ENCODE data around the gene TNK2. TPM values are rescaled to one million over a fixed set of nuclear protein-coding genes. Genes with fewer than 3 reads are reported as not detected.

Gene TNK2
- total RNA-seq, 4 donors from 2014 or later: 40.5 to 54.0 (median 49.3) TPM

DNA sequence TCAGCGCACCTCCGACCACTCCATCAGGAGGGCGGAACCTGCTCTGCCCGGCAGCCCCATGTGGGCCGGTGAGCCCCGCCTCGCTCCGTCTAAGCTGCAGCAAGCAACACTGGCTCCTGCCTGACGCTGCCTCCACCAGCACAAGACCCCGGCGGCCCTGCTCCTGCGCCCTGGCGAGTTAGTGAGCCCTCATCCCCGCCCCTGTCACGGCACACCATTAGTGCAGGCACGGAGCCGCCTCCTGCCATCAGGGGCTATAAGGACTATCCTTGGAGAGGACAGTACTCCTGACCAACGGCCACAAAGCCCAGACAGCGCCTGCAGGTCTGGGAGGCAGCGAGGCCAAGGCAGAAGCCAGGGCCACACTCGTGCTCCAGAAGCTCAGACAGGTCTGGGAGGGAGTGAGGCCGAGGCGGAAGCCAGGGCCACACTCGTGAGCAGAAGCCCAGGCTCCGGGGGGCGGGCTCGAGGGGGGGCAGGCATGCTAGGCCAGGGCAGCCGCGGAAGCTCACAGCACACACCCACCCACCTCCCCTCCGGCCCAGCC lies 39.4 kb downstream of the TNK2 start:
- DNase-seq (no peak), ATAC-seq (no peak)
- no peak for TF ChIP-seq POLR2A (IDR thresholded peaks at IDR 0.05)
- TF ChIP-seq, protein P1, sequence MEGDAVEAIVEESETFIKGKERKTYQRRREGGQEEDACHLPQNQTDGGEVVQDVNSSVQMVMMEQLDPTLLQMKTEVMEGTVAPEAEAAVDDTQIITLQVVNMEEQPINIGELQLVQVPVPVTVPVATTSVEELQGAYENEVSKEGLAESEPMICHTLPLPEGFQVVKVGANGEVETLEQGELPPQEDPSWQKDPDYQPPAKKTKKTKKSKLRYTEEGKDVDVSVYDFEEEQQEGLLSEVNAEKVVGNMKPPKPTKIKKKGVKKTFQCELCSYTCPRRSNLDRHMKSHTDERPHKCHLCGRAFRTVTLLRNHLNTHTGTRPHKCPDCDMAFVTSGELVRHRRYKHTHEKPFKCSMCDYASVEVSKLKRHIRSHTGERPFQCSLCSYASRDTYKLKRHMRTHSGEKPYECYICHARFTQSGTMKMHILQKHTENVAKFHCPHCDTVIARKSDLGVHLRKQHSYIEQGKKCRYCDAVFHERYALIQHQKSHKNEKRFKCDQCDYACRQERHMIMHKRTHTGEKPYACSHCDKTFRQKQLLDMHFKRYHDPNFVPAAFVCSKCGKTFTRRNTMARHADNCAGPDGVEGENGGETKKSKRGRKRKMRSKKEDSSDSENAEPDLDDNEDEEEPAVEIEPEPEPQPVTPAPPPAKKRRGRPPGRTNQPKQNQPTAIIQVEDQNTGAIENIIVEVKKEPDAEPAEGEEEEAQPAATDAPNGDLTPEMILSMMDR (IDR thresholded peaks at IDR 0.05 in 4 of 5, conservative IDR thresholded peaks at IDR 0.05 in 1 of 5): no peak
- intact Hi-C loops (cut with DNase I; ENCODE audit: low total_unique reads): no loop called here
- Histone ChIP-seq H3K4me3 (no peak overlapping the region), H3K4me1 (peaks cover 4 to 17% of the 10 kb centered on the region in 2 donors), H3K9me3 (no peaks in the 10 kb centered on the region), H3K27ac (peak overlapping the region in 1 of 4 donors; percentile 22), H3K36me3 (peaks cover 0 to 55% of the 10 kb centered on the region in 2 donors), H3K27me3 (no peaks in the 10 kb centered on the region)
- in situ Hi-C loops (cut with MboI; ENCODE audit: low sequenced_read_pairs in 4 of 4): no loop called here

DNA sequence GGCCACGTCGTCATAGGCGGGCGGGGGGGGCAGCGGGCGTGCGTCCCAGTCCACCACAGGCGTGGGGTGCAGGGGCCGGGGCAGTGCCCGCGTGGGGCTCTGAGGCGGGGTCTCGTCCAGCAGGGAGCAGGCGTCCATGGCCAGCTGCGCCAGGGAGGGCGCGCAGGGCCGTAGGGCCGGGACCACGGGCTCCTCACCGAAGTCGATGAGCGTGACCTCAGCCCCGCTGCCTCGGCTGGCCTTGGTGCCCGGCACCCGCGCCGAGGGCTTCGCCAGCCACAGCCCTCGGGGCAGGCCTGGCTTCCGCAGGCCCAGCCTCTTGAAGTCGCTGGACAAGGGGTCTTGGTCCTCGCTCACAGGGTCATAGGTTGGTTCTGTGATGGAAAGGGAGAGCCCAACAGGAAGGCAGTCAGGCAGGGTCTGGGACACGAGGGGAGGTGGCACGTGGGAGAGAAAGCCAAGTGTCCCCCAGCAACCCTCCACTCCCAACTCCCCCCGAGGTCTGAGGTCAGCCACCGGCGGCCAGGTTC lies 40.0 kb downstream of the TNK2 start:
- Histone ChIP-seq H3K36me3 (peaks cover 0 to 55% of the 10 kb centered on the region in 2 donors), H3K27me3 (no peaks in the 10 kb centered on the region), H3K4me3 (no peak overlapping the region), H3K4me1 (peaks cover 9 to 17% of the 10 kb centered on the region in 2 donors), H3K9me3 (no peaks in the 10 kb centered on the region), H3K27ac (no peak overlapping the region)
- DNase-seq (no peak), ATAC-seq (no peak)
- in situ Hi-C loops (cut with MboI; ENCODE audit: low sequenced_read_pairs in 4 of 4): no loop called here
- no peak for TF ChIP-seq POLR2A (IDR thresholded peaks at IDR 0.05)
- TF ChIP-seq, protein P1 (IDR thresholded peaks at IDR 0.05 in 4 of 5, conservative IDR thresholded peaks at IDR 0.05 in 1 of 5): no peak
- intact Hi-C loops (cut with DNase I; ENCODE audit: low total_unique reads): no loop called here

DNA sequence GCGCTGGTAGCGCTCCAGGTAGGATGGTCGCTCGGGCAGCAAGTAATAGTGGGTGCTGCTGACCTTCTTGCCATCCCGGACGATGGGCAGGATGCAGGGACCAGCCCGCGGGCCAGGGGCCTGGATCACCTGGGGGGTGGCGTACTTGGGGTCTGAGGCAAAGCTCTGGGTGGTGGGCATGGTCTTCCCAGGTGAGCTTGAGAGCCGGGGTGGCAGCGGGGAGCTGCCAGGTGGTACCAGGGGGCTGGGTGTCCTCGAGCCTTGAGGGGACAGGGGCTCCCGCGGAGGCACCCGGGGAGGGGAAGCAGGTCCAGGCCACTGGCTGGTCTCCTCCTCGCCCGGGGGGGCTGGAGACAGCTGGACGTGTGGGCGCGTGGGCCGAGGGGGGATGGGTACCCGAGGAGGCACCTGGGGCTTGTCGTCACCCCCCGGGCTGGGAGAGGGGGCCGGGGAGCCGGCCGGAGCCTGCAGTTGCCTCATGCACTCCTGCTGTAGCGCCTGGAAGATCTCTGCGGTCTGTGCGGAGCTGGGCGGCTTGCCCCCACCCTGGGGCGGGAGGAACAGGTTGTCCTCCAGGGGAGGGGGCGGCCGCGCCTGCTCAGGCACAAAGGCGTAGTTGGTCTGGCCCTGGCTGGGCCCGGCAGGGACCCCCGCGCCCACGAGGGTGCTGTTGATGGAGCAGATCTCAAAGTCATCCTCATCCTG lies 40.6 kb downstream of the TNK2 start:
- Histone ChIP-seq H3K27ac (peak overlapping the region in 1 of 4 donors; percentile 31), H3K4me1 (peaks cover 14% of the 10 kb centered on the region in 2 donors), H3K27me3 (no peaks in the 10 kb centered on the region), H3K9me3 (no peaks in the 10 kb centered on the region), H3K36me3 (peaks cover 0 to 55% of the 10 kb centered on the region in 2 donors), H3K4me3 (no peak overlapping the region)
- intact Hi-C loops (cut with DNase I; ENCODE audit: low total_unique reads): no loop called here
- ATAC-seq (no peak), DNase-seq (peak in 1 of 2 donors; percentile 18)
- in situ Hi-C loops (cut with MboI; ENCODE audit: low sequenced_read_pairs in 4 of 4): no loop called here
- TF ChIP-seq POLR2A (IDR thresholded peaks at IDR 0.05): no peak
- TF ChIP-seq, protein P1 (IDR thresholded peaks at IDR 0.05 in 4 of 5, conservative IDR thresholded peaks at IDR 0.05 in 1 of 5): no peak

DNA sequence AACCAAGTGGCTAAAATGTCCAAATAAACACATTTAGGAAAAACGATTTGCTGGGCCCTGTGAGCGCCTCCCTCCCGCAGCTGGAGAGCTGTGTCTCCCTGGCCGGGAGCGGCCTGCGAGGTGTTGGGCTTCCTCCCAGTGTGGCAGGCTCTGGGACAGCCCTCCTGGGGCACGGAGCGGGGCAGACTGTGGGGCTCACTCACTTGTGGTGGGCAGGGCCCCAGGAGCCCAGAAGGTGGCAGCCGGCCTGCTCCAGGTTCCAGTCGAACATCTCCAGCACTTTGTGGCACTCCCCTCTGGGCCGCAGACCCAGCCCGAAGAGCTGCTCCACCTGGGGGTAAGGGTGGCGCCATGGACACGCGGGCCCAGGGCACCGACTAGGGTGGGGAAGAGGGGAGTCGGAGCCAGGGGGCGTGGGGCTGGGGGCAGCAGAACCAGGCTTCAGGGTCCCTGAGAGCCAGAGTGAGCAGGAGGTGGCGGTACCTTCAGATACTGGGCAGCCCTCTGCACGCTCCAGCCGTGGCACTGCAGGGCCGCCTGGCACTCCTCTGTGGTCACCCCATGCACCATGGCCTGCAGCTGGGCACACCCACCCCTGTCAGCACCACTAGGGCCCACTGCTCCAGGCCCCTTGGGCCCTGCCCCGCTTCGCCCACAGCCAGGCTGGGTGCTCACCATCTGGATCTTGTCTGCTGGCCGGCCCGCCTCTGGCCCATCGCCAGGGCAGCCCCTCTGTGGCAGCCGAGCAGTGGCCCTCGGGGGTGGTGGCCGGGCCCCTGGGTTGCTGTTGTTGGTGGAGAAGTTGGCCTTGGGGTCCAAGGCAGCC lies 41.5 kb downstream of the TNK2 start:
- DNase-seq (no peak), ATAC-seq (no peak)
- Histone ChIP-seq H3K4me3 (no peak overlapping the region), H3K9me3 (no peaks in the 10 kb centered on the region), H3K36me3 (peaks cover 0 to 46% of the 10 kb centered on the region in 2 donors), H3K4me1 (peaks cover 10 to 23% of the 10 kb centered on the region in 2 donors), H3K27me3 (no peaks in the 10 kb centered on the region), H3K27ac (peak overlapping the region in 3 of 4 donors; percentile 18 to 31 (median 23))
- intact Hi-C loops (cut with DNase I; ENCODE audit: low total_unique reads) (no loop called here), in situ Hi-C loops (cut with MboI; ENCODE audit: low sequenced_read_pairs in 4 of 4) (no loop called here)
- TF ChIP-seq, protein P1 (IDR thresholded peaks at IDR 0.05 in 4 of 5, conservative IDR thresholded peaks at IDR 0.05 in 1 of 5): no peak
- no peak for TF ChIP-seq POLR2A (IDR thresholded peaks at IDR 0.05)

Measured in gastrocnemius medialis (tissue), 4 donors.